ENCODE results near the gene RAD54L.

- TF ChIP-seq CTCF (IDR thresholded peaks at IDR 0.05) (no peak), POLR2A (IDR thresholded peaks at IDR 0.05) (no peak)
These were observed 38.3 kb downstream of the RAD54L start for GRCh38 chr1:46285730-46286477.
